Parathyroid adenoma (tissue), 2 donors: ENCODE data around the gene NHS.
A peak's percentile ranks its signal among the peaks of the same experiment; 100 is the strongest.

Experiments
- H2AFZ ChIP-seq: fragments of 300-600 bp; sonication (generic); one replicate; pipeline ENCODE4 v1.7.0; 2017; ENCODE audit warnings: antibody characterized with exemption, mild to moderate bottlenecking
- H3K27ac ChIP-seq: fragments of 300-600 bp; sonication (generic); one replicate; pipeline ENCODE4 v1.7.0; 2017
- H3K27me3 ChIP-seq: fragments of 300-600 bp; sonication (generic); one replicate; pipeline ENCODE4 v1.7.0; 2017; ENCODE audit warnings: low read length; ENCODE audit not compliant: control insufficient read depth, insufficient read depth
- H3K36me3 ChIP-seq: fragments of 300-600 bp; sonication (generic); one replicate; pipeline ENCODE4 v1.7.0; 2017; ENCODE audit warnings: low read length; ENCODE audit not compliant: control insufficient read depth, insufficient read depth
- H3K4me1 ChIP-seq: fragments of 300-600 bp; sonication (generic); one replicate; pipeline ENCODE4 v1.7.0; 2017; ENCODE audit warnings: control low read depth
- H3K4me2 ChIP-seq: fragments of 300-600 bp; sonication (generic); one replicate; pipeline ENCODE4 v1.7.0; 2017; ENCODE audit warnings: low read length
- H3K4me3 ChIP-seq: fragments of 300-600 bp; sonication (generic); one replicate; pipeline ENCODE4 v1.7.0; 2017; ENCODE audit warnings: low read depth, low read length
- H3K79me2 ChIP-seq: fragments of 300-600 bp; sonication (generic); one replicate; pipeline ENCODE4 v1.7.0; 2017; ENCODE audit warnings: control low read depth
- H3K9ac ChIP-seq: fragments of 300-600 bp; sonication (generic); one replicate; pipeline ENCODE4 v1.7.0; 2017; ENCODE audit warnings: mild to moderate bottlenecking
- H3K9me3 ChIP-seq: fragments of 300-600 bp; sonication (generic); one replicate; pipeline ENCODE4 v1.7.0; 2017; ENCODE audit warnings: low read length; ENCODE audit not compliant: control insufficient read depth
- CTCF ChIP-seq: fragments of 300-600 bp; sonication (generic); IDR thresholded peaks from one replicate; pipeline ENCODE4 v1.7.0; 2017; ENCODE audit warnings: antibody characterized with exemption, mild to moderate bottlenecking
- donor health status: primary hyperparathyroidism.

The NHS gene

GRCh38 chrX:17655211-17656034 lies 280.4 kb downstream of the NHS start:
- Histone ChIP-seq H3K9me3 (no peaks in the 10 kb centered on the region), H3K4me1 (no peaks in the 10 kb centered on the region), H3K4me3 (no peak overlapping the region), H3K4me2 (peak overlapping the region; percentile 49), H3K27ac (no peak overlapping the region), H3K9ac (no peak overlapping the region), H3K79me2 (no peaks in the 10 kb centered on the region), H2AFZ (peak overlapping the region; percentile 28), H3K27me3 (no peaks in the 10 kb centered on the region), H3K36me3 (no peaks in the 10 kb centered on the region)
- no peak for TF ChIP-seq CTCF

- Histone ChIP-seq H3K4me3 (no peak overlapping the region), H3K27ac (no peak overlapping the region)
- TF ChIP-seq CTCF, result no peak
These were observed 281.0 kb downstream of the NHS start for GRCh38 chrX:17656035-17656418.

GRCh38 chrX:17656556-17656955 lies 281.6 kb downstream of the NHS start:
- Histone ChIP-seq H3K9me3 (no peaks in the 10 kb centered on the region), H3K4me2 (no peak overlapping the region), H2AFZ (no peak overlapping the region), H3K4me3 (no peak overlapping the region), H3K36me3 (no peaks in the 10 kb centered on the region), H3K27ac (no peak overlapping the region), H3K79me2 (no peaks in the 10 kb centered on the region), H3K4me1 (no peaks in the 10 kb centered on the region), H3K27me3 (no peaks in the 10 kb centered on the region), H3K9ac (no peak overlapping the region)
- no peak for TF ChIP-seq CTCF

More at GRCh38 chrX:17656035-17656418, 281.0 kb downstream of the NHS start:
- Histone ChIP-seq H3K27me3 (no peaks in the 10 kb centered on the region), H3K9me3 (no peaks in the 10 kb centered on the region), H3K36me3 (no peaks in the 10 kb centered on the region), H3K9ac (no peak overlapping the region), H3K79me2 (no peaks in the 10 kb centered on the region), H2AFZ (no peak overlapping the region), H3K4me1 (no peaks in the 10 kb centered on the region), H3K4me2 (peak overlapping the region; percentile 49)

GRCh38 chrX:17662391-17662790 lies 287.4 kb downstream of the NHS start:
- Histone ChIP-seq H2AFZ (no peak overlapping the region), H3K27ac (no peak overlapping the region), H3K4me3 (no peak overlapping the region), H3K4me2 (no peak overlapping the region), H3K9ac (no peak overlapping the region), H3K79me2 (no peaks in the 10 kb centered on the region), H3K27me3 (no peaks in the 10 kb centered on the region), H3K4me1 (no peaks in the 10 kb centered on the region), H3K36me3 (no peaks in the 10 kb centered on the region), H3K9me3 (no peaks in the 10 kb centered on the region)
- no peak for TF ChIP-seq CTCF

- Histone ChIP-seq H3K27me3 (no peaks in the 10 kb centered on the region), H3K79me2 (no peaks in the 10 kb centered on the region), H2AFZ (no peak overlapping the region)
These were observed 293.9 kb downstream of the NHS start for GRCh38 chrX:17668929-17669328.

More at GRCh38 chrX:17668929-17669328, 293.9 kb downstream of the NHS start:
- no peak overlapping the region for H3K4me3 ChIP-seq
- no peak overlapping the region for H3K9ac ChIP-seq
- no peak overlapping the region for H3K27ac ChIP-seq
- H3K36me3 ChIP-seq, result no peaks in the 10 kb centered on the region
- H3K4me1 ChIP-seq, result no peaks in the 10 kb centered on the region
- no peak overlapping the region for H3K4me2 ChIP-seq
- TF ChIP-seq CTCF, result no peak
- no peaks in the 10 kb centered on the region for H3K9me3 ChIP-seq
